HG03520 (cell line): ENCODE measurements around the gene STXBP5.

Source experiments
- ATAC-seq: cut with Tn5 transposase; IDR thresholded peaks from one replicate; pipeline ENCODE4 v1.9.1; 2021; ENCODE audit warnings: mild to moderate bottlenecking, moderate library complexity; ENCODE audit not compliant: unreplicated experiment

The STXBP5 gene

GRCh38 chr6:147207837-147208754 lies 3.9 kb downstream of the STXBP5 start:
- ATAC-seq = no peak

- no peak for ATAC-seq
Observed at GRCh38 chr6:147209762-147210449, 5.7 kb downstream of the STXBP5 start.

DNA sequence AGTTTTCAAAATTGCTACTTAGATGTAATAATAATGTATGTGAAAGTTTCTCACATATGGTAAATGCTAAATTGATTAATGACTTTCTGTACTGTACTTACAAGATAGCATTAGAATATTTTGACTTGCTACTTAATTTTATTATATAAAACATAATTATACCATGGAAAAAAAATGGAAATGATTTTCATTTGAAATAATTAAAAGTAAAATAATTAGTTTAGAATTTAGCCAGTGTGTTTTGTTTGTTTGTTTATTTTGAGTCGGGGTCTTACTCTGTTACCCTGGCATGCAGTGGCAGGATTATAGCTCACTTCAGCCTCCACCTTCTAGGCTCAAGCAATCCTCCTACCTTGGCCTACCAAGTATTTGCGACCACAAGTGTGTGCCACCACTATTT lies 7.1 kb downstream of the STXBP5 start:
- ATAC-seq = no peak

GRCh38 chr6:147211831-147212230 lies 7.6 kb downstream of the STXBP5 start:
- ATAC-seq = no peak

- no peak for ATAC-seq
Observed at GRCh38 chr6:147212622-147213021, 8.4 kb downstream of the STXBP5 start.

- ATAC-seq = no peak
Observed at GRCh38 chr6:147213772-147214171, 9.6 kb downstream of the STXBP5 start.

DNA sequence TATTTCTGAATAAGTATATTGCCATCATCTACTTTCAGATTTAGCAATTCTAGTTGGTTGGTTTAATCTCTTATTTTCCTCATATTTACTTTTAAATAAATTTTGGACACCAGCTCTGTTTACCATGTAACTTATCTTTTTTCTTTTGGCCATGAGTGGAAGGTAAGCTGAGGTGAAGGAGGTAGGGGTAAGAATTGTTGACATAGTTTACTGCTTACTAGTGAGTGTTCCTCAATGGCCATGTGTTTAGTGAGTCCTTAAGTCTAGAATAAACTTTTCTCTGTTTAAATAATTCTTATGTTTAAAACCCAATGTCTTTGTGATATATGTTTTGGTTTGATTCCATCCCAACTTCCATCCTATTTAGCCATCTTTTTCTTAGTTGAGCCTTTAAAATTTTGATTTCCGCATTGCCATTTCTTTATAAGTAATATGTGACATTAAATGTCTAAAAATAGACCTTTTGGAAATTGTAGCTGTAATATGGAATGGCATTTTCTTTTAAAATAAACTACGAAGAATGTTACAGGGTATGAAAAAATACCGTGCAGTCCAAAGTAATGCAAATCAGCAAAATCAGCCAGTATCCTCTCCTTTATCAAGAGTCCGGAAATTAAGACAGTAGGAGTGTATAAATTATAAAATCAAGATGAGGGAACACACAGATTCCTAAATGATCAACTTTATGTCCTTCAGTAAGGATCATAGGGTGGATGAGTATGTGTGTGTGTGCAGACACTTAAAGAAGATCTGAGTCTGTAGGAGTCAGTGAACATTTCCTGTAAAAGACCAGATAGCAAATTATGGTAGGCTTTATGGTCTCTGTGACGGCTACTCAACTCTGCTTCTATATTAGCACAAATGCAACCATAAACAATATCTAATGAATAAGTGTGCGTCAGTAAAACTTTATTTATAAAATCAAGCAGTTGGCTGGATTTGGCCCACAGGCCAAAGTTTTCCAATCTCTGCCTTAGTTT lies 10.3 kb downstream of the STXBP5 start:
- ATAC-seq = no peak

- no peak for ATAC-seq
Observed at GRCh38 chr6:147216915-147217314, 12.7 kb downstream of the STXBP5 start.

- no peak for ATAC-seq
Observed at GRCh38 chr6:147217840-147218404, 13.7 kb downstream of the STXBP5 start.

DNA sequence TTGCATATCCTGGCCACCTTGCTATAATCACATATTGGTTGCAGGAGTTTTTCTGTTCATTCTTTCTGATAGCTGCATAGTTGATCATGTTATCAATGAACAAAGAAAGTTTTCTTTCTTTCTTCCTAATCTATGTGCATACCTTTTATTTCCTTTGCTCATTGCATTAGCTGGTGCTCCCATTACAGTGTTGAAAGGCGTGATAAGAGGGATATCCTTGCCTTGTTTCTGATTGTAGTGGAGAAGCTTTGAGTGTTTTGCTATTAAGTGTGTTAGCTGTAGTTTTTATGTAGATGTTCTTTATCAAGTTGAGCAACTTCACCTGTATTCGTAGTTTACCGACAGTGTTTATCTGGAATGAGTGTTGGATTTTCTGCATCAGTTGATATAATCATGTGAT lies 14.6 kb downstream of the STXBP5 start:
- ATAC-seq = no peak

DNA sequence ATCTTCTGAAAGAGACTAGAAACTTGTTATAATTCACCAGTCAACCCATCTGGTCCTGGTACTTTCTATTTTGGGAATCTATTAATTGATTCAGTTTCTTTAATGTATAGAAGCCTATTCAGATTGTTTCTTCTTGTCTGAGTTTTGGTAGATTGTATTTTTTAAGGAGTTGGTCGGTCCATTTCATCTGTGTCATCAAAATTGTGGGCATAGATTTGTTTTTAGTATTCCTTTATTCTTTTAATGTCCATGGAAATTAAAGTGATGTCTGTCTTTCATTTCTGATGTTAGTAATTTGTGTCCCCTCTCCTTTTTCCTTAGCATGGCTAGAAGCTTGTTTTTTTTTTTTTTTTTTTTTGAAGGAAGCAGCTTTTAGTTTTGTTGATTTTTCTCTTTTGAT lies 15.2 kb downstream of the STXBP5 start:
- ATAC-seq = no peak

GRCh38 chr6:147220345-147220744 lies 16.1 kb downstream of the STXBP5 start:
- no peak for ATAC-seq

- ATAC-seq = no peak
Observed at GRCh38 chr6:147221739-147222138, 17.5 kb downstream of the STXBP5 start.

DNA sequence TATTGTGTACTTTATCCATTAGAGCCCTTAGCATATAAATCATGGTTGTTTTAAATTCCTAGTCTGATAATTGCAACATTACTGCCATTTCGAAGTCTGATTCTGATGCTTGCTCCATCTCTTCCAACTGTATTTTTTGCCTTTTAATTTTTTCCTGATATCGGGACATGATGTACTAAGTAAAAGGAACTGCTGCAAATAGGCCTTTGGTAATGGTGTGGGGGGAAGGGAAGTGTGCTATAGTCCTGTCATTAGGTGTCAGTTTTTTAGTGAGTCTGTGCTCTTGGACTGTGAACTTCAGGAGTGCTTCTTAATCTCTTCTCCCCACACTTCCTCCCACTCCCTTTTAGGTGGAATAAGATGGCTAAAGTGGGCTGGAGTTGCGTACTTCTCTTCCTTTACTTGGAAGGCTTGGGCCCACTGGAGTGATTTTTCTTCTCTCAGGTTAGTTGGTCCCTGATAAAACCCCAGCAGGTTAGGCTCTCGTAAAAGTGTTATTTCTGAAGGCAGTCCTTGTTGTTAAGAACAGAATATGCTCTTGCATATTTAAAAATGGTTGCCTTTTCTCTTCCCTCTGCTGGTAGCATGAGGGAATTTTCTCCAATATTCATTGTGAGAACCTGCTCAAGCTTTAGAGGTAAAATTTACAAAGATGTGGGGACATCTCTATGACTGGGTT lies 18.1 kb downstream of the STXBP5 start:
- peak; percentile 69 for ATAC-seq

DNA sequence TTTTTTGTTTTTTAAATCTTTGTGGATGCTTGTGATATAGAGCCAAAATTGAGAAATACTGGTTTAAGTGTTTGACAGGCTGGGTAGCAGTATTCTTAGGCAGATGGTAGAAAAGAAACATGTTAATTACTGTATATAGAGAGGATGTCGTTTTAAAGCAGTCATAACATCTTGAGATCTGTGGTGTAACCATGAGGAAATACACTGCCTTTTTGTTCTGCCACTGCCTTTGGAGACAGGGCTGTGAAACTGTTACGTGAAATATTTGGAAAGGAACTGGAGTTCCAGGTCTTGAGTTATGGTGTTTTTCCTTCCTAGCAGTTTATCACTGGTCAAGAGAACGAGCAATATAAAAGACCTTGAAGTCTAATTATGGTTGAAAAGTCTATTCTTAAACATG lies 19.5 kb downstream of the STXBP5 start:
- no peak for ATAC-seq

DNA sequence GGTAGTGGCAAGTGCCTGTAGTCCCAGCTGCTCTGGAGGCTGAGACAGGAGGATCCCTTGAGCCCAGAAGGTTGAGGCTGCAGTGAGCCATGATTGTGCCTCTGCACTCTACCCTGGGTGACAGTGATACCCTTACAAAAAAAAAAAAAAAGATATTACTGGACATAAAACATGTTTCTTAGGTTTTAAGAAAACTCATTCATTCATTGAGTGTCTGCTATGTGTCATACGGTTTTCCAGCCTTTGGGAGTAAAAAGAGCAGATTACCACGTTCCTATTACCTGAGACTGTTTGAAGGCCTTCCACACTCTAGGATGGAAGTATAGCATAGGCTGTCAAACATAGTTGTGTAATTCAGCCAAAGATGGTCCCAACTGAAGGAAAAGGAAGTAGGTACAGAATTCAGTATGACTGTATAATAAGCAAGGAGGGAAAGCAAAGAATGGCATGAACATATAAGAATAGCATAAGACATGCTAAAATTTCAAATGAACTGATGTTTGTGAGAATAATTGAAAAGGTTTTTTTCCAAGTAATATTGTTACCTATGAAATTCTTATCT lies 22.0 kb downstream of the STXBP5 start:
- ATAC-seq = no peak

GRCh38 chr6:147226877-147227276 lies 22.7 kb downstream of the STXBP5 start:
- ATAC-seq = no peak

GRCh38 chr6:147227770-147228320 lies 23.6 kb downstream of the STXBP5 start:
- no peak for ATAC-seq

DNA sequence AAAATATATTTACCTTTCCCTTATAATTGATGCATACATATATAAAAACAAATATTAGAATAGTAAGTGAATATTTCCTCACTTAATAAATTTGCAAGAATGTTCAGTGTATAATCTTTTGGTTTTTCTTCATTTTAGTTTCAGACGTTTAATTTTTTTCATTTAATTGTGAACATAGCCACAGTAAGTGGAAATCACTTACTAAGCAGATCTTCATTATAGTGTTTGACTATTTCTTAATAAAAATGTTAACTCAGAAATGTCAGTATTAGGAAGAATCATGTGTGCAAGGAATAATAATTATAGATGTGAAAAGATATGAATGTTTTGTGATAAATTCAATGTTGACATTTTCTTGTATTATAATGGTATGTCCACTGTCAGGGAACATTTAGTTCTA lies 27.4 kb downstream of the STXBP5 start:
- no peak for ATAC-seq

DNA sequence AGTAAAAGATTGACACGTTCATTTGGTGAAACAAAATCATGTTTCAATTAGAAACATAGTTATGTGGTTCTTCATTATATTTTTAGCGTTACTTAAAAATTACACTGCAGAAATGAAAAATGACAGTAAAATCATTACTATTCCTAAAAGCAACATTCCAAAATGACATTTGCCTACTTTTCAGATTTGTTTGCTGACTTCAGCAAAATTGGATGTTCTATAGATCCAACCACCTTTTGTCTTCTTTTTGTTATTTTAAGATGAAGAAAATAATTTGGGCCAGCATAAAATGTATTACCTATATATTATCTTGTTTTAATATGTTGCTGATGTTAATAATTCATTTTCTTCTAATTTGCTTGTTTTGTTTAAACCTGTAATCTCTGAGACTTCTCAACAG lies 30.5 kb downstream of the STXBP5 start:
- no peak for ATAC-seq
